ENCODE measurements around the gene RAB40A.
"Not testable (repeated sequence)": the region's sequence is repeated elsewhere in the genome, so short reads cannot be mapped to it uniquely, and the experiment has no call there.

DNA sequence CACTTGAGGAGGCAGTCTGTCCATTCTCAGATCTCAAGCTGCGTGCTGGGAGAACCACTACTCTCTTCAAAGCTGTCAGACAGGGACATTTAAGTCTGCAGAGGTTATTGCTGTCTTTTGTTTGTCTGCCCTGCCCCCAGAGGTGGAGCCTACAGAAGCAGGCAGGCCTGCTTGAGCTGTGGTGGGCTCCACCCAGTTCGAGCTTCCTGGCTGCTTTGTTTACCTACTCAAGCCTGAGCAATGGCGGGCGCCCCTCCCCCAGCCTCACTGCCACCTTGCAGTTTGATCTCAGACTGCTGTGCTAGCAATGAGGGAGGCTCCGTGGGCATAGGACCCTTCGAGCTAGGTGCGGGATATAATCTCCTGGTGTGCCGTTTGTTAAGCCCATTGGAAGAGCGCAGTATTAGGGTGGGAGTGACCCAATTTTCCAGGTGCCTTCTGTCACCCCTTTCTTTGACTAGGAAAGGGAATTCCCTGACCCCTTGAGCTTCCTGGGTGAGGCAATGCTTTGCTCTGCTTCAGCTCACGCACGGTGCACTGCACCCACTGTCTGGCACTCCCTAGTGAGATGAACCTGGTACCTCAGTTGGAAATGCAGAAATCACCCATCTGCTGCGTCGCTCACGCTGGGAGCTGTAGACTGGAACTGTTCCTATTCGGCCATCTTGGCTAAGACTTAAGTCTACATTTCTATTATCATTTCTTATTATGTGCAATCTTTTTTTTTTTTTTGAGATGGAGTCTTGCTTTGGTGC is 59.1 kb downstream of the RAB40A start:
- TF ChIP-seq, protein P1, sequence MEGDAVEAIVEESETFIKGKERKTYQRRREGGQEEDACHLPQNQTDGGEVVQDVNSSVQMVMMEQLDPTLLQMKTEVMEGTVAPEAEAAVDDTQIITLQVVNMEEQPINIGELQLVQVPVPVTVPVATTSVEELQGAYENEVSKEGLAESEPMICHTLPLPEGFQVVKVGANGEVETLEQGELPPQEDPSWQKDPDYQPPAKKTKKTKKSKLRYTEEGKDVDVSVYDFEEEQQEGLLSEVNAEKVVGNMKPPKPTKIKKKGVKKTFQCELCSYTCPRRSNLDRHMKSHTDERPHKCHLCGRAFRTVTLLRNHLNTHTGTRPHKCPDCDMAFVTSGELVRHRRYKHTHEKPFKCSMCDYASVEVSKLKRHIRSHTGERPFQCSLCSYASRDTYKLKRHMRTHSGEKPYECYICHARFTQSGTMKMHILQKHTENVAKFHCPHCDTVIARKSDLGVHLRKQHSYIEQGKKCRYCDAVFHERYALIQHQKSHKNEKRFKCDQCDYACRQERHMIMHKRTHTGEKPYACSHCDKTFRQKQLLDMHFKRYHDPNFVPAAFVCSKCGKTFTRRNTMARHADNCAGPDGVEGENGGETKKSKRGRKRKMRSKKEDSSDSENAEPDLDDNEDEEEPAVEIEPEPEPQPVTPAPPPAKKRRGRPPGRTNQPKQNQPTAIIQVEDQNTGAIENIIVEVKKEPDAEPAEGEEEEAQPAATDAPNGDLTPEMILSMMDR (IDR thresholded peaks at IDR 0.05): not testable (repeated sequence)
- not testable (repeated sequence) for TF ChIP-seq POLR2A (IDR thresholded peaks at IDR 0.05)

Data from testis (tissue), 2 donors.